Stomach smooth muscle (tissue), 2 donors: Measurements from ENCODE around the gene TMEM119.
A peak's percentile ranks its signal among the peaks of the same experiment; 100 is the strongest.
"Not testable (repeated sequence)": the region's sequence is repeated elsewhere in the genome, so short reads cannot be mapped to it uniquely, and the experiment has no call there.

ENCODE experiments used
- H3K27ac ChIP-seq: one replicate; pipeline ENCODE4 v1.7.0; 2013; ENCODE audit warnings: mild to moderate bottlenecking, low read length, inconsistent platforms
- H3K27me3 ChIP-seq, 2 donors: one replicate each; pipeline ENCODE4 v1.7.0; 2013; ENCODE audit warnings: low read length in 2 of 2; ENCODE audit not compliant: insufficient read depth in 2 of 2, control insufficient read depth in 1 of 2
- H3K36me3 ChIP-seq, 2 donors: one replicate each; pipeline ENCODE4 v1.7.0; 2013; ENCODE audit warnings: low read length in 2 of 2; ENCODE audit not compliant: control insufficient read depth in 2 of 2, insufficient read depth in 2 of 2
- H3K4me1 ChIP-seq: one replicate; pipeline ENCODE4 v1.7.0; 2013; ENCODE audit warnings: low read length; ENCODE audit not compliant: control insufficient read depth, insufficient read depth
- H3K4me3 ChIP-seq, 2 donors: one replicate each; pipeline ENCODE4 v1.7.0; 2013; ENCODE audit warnings: low read length in 2 of 2
- H3K9ac ChIP-seq, 2 donors: one replicate each; pipeline ENCODE4 v1.7.0; 2013; ENCODE audit warnings: low read length in 2 of 2, mild to moderate bottlenecking in 1 of 2
- H3K9me3 ChIP-seq, 2 donors: one replicate each; pipeline ENCODE4 v1.7.0; 2013; ENCODE audit warnings: low read length in 2 of 2; ENCODE audit not compliant: control insufficient read depth in 2 of 2
- donor health status: healthy.
- donor health status: Pancreatic carcinoma.

Gene TMEM119

DNA sequence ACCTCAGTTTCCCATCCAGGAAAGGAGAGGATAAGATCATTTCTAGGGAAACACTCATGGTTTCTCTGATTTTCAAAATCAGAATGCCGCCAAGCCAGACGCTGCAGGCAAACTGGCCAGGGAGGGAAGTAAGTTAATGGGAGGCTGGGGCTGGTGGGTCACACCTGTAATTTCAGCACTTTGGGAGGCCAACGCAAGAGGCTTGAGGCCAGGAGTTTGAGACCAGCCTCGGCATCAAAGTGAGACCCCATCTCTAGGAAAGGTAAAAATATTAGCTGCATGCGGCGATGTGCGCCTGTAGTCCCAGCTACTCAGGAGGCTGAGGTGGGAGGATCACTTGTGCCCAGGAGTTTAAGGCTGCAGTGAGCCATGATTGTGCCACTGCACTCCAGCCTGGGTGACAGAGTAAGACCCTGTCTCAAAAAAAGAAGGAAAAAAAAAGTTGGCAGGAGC lies 35.2 kb upstream of the TMEM119 start:
- Histone ChIP-seq H3K4me1 (peaks cover 29% of the 10 kb centered on the region), H3K27me3 (peaks cover 2 to 9% of the 10 kb centered on the region in 2 donors), H3K9ac (no peak overlapping the region), H3K9me3 (no peaks in the 10 kb centered on the region), H3K27ac (no peak overlapping the region), H3K36me3 (no peaks in the 10 kb centered on the region), H3K4me3 (peak overlapping the region in 1 of 2 donors; percentile 8)

DNA sequence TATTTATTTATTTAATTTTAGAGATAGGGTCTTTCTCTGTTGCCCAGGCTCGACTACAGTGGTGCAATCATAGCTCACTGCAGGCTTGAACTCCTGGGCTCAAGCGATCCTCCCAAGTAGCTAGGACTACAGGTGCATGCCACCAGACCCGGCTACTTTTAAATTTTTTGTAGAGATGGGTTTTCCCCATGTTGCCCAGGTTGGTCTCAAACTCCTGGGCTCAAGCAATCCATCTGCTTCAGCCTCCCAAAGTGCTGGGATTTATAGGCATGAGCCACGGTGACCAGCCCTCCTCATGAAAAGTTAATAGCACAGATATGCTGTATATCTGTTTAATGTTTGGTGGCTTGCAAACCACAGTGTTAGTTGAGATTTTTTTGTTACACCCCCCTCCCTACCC lies 33.4 kb upstream of the TMEM119 start:
- not testable (repeated sequence) for H3K4me3 ChIP-seq, H3K27ac ChIP-seq, H3K9me3 ChIP-seq, H3K27me3 ChIP-seq, H3K36me3 ChIP-seq, H3K9ac ChIP-seq
- H3K4me1 ChIP-seq, result peaks cover 18% of the 10 kb centered on the region

DNA sequence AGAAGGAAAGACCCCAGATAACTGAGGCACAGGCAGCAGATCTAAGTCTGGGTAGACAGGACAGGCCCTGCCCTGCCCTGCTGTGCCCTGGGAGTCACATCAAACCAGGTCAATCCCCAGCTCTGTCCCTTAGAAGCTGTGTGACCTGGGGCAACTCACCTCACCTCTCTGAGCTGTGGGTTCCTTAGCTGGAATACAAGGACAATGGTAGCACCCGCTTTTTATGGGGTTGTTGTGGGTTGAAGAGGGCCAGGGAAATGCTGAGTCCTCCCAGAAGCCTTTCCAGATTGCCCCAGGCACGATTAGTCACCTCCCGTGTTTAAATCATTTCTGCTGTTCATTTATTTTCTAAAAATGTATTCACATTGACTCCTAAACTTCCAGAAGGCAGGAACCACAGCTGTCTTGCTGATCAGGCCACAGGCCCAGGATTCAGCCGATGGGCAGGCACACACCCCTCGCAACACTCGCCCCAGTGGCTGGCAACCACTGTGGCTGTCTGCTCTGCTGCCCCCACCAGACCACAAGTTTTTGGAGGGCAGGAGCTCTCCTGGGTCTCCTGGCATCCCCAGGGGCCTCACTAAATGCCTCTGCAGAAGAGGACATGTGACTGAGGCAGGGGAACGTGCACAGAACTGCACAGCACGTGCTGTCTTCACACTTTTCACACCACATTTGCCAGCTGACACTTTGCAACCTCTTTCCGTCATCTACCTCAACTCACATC lies 32.8 kb upstream of the TMEM119 start:
- H3K27ac ChIP-seq, result no peak overlapping the region
- H3K9me3 ChIP-seq, result no peaks in the 10 kb centered on the region
- no peaks in the 10 kb centered on the region for H3K36me3 ChIP-seq
- H3K9ac ChIP-seq, result no peak overlapping the region
- H3K4me1 ChIP-seq, result peaks cover 13% of the 10 kb centered on the region
- no peak overlapping the region for H3K4me3 ChIP-seq
- H3K27me3 ChIP-seq, result peaks cover 2 to 9% of the 10 kb centered on the region in 2 donors

DNA sequence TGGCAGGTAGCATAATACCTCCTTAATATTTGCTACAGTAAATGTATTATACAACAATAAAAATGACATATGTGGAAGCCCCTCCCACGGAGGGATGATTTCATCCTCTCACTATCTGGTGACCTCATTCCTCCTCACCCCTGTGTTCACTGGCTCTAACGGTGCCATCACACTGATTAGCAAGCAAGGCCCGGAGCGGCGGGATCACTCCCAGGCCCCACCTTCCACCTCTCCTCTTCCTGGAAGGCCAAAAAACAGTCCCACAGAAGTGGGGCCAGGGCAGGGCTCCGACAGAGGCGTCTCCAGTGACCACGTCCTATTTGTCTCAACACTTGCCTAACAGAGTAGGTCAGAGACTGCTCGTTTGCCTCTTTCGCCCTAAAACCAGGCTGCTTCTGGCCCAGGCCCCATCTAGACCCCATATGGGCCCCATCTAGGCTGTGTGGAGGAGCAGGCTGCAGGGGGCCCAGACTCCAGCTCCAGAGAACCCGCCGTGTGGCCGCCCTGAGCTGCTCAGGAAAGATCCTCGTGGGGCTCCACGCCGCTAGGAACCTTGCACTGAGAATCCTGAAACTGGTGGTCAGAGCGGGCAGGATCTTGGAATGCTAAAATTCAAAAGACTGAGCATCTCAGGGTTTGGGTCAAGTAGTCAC lies 32.1 kb upstream of the TMEM119 start:
- Histone ChIP-seq H3K4me3 (no peak overlapping the region), H3K9ac (no peak overlapping the region), H3K27ac (no peak overlapping the region), H3K27me3 (peaks cover 2 to 9% of the 10 kb centered on the region in 2 donors), H3K4me1 (peaks cover 6% of the 10 kb centered on the region), H3K36me3 (no peaks in the 10 kb centered on the region), H3K9me3 (no peaks in the 10 kb centered on the region)

GRCh38 chr12:108629151-108629550 lies 31.3 kb upstream of the TMEM119 start:
- Histone ChIP-seq H3K9ac (no peak overlapping the region), H3K27ac (no peak overlapping the region), H3K4me3 (no peak overlapping the region)

GRCh38 chr12:108627134-108627920 lies 29.4 kb upstream of the TMEM119 start:
- Histone ChIP-seq H3K9me3 (no peaks in the 10 kb centered on the region), H3K9ac (no peak overlapping the region), H3K4me1 (peaks cover 5% of the 10 kb centered on the region), H3K27ac (no peak overlapping the region), H3K36me3 (no peaks in the 10 kb centered on the region), H3K27me3 (no peaks in the 10 kb centered on the region), H3K4me3 (no peak overlapping the region)

More at GRCh38 chr12:108629151-108629550, 31.3 kb upstream of the TMEM119 start:
- H3K36me3 ChIP-seq, result no peaks in the 10 kb centered on the region
- H3K9me3 ChIP-seq, result no peaks in the 10 kb centered on the region
- peaks cover 5% of the 10 kb centered on the region for H3K4me1 ChIP-seq
- H3K27me3 ChIP-seq, result peaks cover 2 to 5% of the 10 kb centered on the region in 2 donors

DNA sequence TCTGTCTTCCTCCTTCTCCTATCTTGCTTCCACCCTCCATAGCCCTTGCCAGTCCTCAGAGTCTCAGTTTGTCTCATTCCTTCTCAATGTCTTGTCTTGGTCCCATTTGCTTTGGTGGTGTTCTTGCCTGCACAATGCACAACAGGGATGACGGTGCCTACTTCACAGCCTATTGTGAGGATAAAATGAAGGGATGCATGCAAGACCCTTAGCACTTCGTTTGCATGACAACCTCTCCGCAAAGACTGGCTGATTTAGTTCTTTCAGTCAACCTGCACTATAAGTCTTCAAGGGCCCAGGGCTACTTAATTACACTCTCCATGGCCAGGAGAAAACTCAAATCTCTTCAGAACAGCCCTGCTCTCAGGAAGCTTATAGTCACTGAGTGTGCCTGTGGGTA lies 27.3 kb upstream of the TMEM119 start:
- Histone ChIP-seq H3K36me3 (no peaks in the 10 kb centered on the region), H3K9ac (no peak overlapping the region), H3K27me3 (no peaks in the 10 kb centered on the region), H3K27ac (no peak overlapping the region), H3K4me3 (no peak overlapping the region), H3K4me1 (peaks cover 2% of the 10 kb centered on the region), H3K9me3 (no peaks in the 10 kb centered on the region)

GRCh38 chr12:108623577-108623976 lies 25.7 kb upstream of the TMEM119 start:
- Histone ChIP-seq H3K4me3 (no peak overlapping the region), H3K4me1 (peaks cover 2% of the 10 kb centered on the region), H3K9ac (no peak overlapping the region), H3K27ac (no peak overlapping the region), H3K36me3 (no peaks in the 10 kb centered on the region), H3K9me3 (no peaks in the 10 kb centered on the region), H3K27me3 (no peaks in the 10 kb centered on the region)

DNA sequence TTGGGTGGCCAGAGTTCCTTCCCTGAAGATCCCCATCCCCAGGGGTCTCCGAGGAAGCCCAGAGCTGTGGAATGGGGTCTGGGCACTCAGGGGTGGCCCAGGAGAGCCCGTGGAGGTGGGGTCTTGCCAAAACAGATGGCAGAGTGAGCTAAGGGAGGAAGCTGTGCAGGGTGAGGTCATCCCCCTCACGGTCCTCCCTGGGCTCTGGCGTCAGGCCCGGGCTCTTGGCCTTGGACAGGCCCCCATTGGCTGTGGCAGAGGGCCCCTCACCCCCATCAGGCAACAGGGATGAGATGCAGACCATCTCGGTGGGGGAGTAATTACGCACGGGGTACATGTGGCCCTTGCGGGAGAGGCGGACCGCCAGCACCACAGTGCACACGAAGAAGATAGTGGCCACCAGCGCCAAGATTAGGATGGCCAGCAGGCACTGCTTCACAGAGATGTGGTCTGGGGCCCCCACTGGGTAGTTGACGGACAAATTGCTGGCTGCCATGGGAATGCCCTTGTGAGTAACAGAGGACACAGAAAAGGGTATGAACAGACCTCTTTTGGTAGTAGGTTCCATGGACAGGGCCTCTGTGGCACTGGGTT lies 25.1 kb upstream of the TMEM119 start:
- H3K4me1 ChIP-seq, result peaks cover 2% of the 10 kb centered on the region
- H3K9me3 ChIP-seq, result no peaks in the 10 kb centered on the region
- H3K27me3 ChIP-seq, result no peaks in the 10 kb centered on the region
- no peak overlapping the region for H3K9ac ChIP-seq
- no peak overlapping the region for H3K27ac ChIP-seq
- H3K4me3 ChIP-seq, result no peak overlapping the region
- no peaks in the 10 kb centered on the region for H3K36me3 ChIP-seq

GRCh38 chr12:108622421-108622820 lies 24.5 kb upstream of the TMEM119 start:
- Histone ChIP-seq H3K9ac (no peak overlapping the region), H3K4me3 (no peak overlapping the region), H3K27me3 (no peaks in the 10 kb centered on the region), H3K27ac (no peak overlapping the region), H3K9me3 (no peaks in the 10 kb centered on the region), H3K36me3 (no peaks in the 10 kb centered on the region), H3K4me1 (peaks cover 2% of the 10 kb centered on the region)
